Activated gamma-delta T cell (primary cell): ENCODE measurements around the gene TGFA.
A peak's percentile ranks its signal among the peaks of the same experiment; 100 is the strongest.

Experiments
- DNase-seq: peaks from one replicate; lab custom pipeline; 2025; lab: John Stamatoyannopoulos, UW
- total RNA-seq, 2 donors: gene quantifications; one replicate each; lab custom pipeline; 2026; lab: John Stamatoyannopoulos, UW

The TGFA gene
- 9.2 to 10.8 reads per million in 2 donors for total RNA-seq

DNA sequence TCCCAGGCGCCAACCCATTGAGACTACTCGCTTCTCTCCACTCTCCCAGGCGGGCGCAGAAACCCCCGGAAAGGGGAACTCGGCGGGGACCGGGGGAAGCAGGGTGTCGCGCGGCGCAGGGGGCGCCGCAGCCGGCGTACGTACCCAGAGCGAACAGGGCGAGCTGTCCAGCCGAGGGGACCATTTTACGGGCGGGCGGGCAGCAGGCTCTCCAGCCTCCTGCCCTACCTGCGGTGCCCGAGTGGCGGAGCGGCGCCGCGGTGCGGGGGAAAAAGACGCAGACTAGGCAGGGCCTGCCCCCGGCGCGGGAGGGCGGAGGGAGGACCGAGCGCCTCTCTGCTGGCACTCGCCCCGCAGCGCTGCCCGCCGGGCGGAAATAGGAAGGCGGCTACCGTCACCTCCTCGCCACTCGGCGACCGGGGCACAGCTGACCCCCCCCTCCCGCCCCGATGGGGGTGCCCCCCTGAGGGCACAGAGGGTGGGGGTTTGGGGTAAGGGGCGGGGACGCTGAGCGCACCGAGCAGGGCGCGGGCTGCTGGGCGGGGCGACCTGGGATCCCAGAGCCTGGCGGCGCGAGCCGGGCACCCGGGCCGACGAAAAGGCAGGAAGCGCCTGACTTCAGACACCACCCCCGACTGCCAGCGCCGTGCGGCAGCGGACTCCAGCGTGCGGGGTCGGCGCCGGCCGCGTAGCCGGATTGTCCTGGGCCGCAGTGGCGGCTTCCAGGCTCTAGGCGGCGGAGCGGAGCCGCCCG, at the start of gene TGFA:
Gene TGFA (minus strand): TSS at position 243 of the 754 bp plus-strand sequence. CDS start 59 bp downstream, at position 184.
- peak; percentile 60 for DNase-seq

- DNase-seq, result no peak
Observed at GRCh38 chr2:70603066-70603465, 49.4 kb upstream of the TGFA start.

GRCh38 chr2:70598197-70598596, 44.6 kb upstream of the TGFA start:
- DNase-seq, result no peak

GRCh38 chr2:70596739-70597138, 43.1 kb upstream of the TGFA start:
- no peak for DNase-seq

GRCh38 chr2:70596293-70596692, 42.7 kb upstream of the TGFA start:
- no peak for DNase-seq

DNA sequence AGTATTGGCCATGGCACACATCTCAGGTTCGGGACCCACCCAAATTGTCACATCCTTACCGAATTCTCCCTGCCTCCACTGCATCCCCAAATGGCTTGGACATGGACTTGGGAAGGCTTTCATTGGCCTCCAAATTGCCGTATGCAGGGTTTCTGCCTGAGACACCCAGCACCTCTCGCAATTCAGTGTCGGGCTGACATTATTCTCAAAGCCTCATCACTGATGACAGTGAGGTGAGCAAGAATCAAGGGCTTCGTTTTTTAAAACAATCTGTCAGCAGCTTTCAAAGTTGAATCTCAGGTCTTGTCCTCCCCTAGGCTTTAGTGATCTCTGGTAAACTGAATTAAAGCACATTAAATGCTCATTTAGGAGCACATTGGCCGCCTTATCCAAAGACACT, 29.5 kb upstream of the TGFA start:
- no peak for DNase-seq

GRCh38 chr2:70580352-70580751, 26.7 kb upstream of the TGFA start:
- DNase-seq, result no peak

GRCh38 chr2:70574618-70575017, 21.0 kb upstream of the TGFA start:
- no peak for DNase-seq

DNA sequence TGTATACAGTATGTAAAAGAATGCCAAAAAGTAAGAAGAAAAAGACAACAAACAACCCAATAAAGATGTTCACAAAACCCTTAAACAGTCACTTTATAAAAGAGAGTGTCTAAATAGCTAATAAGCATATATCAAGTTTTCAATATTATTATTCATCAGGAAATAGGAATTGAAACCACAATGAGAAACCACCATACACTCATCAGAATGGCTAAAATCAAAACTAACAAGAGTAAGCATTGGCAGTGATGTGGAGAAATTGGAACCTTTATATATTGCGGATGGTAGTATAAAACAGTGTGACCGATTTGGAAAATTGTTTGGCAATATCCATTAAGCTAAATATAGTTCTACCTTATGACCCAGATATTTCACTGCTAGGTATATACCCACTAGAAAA, 20.5 kb upstream of the TGFA start:
- no peak for DNase-seq

DNA sequence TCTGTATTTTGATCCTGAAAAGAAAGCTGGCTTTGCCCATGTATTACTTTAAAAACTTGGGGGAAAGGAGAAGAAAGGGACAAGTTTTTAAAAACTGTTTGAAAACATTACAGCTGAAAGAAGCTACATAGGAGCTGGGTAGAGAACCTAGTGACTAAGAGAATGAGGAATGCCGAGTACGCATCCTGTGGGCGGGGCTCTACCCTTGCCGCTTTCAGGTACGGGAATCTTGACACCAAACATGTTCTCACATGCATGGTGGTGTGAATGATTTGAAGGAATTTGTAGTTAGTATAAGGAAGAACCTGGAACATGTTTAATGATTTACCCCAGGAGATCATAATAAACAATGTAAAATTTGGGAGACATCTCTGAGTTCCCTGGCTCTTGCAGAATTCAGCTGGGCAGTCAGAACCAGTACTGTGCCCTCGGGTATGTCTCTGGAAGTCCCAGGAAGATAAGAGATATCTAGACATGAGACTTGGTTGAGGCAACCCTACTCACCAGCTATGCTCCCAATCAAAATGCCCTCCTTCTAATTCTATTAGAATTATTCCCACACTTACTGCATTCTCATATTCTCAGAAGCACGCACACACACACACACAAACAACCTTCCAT, 16.5 kb upstream of the TGFA start:
- DNase-seq, result no peak

- DNase-seq, result no peak
Observed at GRCh38 chr2:70569559-70569958, 15.9 kb upstream of the TGFA start.

DNA sequence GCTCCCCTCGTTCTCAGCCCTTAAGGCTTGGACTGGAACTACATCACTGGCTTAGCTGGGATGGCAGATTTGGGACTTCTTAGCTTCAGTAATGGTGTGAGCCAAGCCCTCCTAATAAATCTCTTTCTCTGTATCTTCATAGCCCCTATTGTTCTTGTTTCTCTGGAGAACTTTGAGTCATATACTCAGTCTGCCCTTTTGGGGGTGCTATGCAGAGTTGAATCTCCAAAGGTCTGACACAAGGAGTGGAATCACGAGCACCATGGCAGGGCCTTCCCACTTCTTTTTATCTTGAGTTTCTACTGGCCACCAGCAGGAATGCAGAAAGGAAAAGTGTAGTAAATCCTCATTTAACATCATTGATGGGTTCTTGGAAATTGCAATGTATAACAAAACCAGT, 13.3 kb upstream of the TGFA start:
- DNase-seq, result no peak

GRCh38 chr2:70566464-70566863, 12.8 kb upstream of the TGFA start:
- DNase-seq, result no peak

GRCh38 chr2:70565039-70565731, 11.6 kb upstream of the TGFA start:
- no peak for DNase-seq

- DNase-seq, result no peak
Observed at GRCh38 chr2:70561893-70562292, 8.3 kb upstream of the TGFA start.

DNA sequence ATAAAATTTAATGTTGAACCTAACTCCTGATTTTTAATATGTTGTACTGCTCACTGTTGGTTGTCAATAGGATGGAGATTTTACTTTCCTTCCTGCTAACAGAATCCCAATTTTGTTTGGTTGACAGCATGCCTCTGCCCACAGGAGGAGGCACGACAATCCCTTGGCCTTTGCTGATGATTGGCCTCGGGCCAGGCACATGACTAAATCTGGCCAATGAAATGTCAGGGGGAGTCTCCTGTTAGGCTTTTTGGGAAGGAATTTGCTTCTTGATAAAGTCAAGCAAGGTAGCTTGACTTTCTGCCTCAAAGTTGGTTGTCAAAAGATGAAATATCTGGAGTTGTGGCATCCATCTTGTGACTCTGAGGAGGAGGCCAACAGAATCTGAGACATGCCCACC, 6.8 kb upstream of the TGFA start:
- no peak for DNase-seq

- DNase-seq, result no peak
Observed at GRCh38 chr2:70560040-70560439, 6.4 kb upstream of the TGFA start.

DNA sequence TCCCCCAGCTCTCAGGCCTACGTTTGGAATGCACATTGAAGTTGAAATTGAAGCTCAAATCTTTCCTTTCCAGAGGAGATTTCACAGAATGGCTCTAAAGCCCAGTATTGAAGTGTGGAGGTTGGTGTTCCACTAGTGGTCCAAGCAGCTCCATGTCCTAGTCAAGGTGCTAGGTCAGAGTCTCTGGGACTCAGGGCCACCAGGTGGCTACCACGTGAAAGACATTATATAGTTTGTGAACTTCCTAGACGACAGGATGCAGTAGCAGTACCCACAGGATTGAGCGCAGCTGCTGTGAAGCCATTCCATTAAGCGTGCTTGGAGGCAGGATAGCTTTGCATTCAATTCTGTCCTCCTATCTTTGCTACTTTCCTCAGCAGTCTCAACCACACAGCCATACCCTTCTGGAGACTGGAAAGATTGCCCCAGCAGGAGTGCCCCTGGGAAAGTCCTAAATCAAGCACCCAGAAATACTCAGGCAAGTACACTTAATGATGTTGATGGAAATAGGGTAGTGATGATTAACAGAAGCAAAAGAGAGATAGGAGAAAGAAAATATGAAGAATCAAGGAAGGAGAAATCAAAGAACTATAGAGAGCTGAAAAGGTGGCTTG, 4.7 kb upstream of the TGFA start:
- DNase-seq, result no peak

- DNase-seq, result no peak
Observed at GRCh38 chr2:70557171-70557838, 3.7 kb upstream of the TGFA start.

DNA sequence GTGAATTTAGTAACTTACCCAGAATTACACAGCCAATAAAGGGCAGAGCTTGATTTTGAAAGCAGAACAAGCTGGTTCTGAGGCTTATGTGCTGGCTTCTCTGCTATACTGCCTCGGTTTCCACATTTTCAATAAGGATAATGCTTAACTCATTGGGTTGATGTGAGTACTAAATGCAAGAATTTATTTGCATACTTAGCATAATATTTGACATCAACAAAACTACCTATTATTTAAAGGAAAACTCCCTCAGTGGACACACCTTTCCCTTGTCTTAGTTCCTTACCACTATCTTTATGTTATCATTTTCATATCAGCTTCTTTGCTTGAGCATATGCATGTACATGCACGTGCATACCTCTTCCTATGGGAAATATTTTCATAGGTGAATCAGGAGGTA, 3.0 kb upstream of the TGFA start:
- no peak for DNase-seq

- no peak for DNase-seq
Observed at GRCh38 chr2:70554338-70554892, 789 bp upstream of the TGFA start.

DNA sequence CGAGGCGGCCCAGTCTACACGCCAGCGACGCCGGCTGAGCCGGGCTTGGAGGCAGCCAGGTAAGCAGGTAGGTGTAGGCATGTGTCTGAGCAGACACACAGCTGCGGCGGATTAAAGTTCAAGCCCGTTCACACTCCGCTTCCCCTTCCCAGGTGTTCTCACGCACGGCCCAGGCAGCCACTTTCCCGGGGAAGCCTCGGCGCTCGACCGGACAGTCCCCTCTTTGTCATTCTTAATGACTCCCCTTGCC, 367 bp downstream of the TGFA start:
- peak; percentile 14 for DNase-seq
